Bone marrow (tissue), 2 donors: ENCODE measurements around the gene MCEMP1.
A peak's percentile ranks its signal among the peaks of the same experiment; 100 is the strongest.

Experiments used
- DNase-seq, 2 donors: peaks; one replicate each; lab custom pipeline; 2025; lab: John Stamatoyannopoulos, UW

Gene MCEMP1

GRCh38 chr19:7670790-7671189 lies 6.1 kb upstream of the MCEMP1 start:
- DNase-seq, result no peak

- no peak for DNase-seq
Observed at GRCh38 chr19:7672522-7672921, 4.4 kb upstream of the MCEMP1 start.

DNA sequence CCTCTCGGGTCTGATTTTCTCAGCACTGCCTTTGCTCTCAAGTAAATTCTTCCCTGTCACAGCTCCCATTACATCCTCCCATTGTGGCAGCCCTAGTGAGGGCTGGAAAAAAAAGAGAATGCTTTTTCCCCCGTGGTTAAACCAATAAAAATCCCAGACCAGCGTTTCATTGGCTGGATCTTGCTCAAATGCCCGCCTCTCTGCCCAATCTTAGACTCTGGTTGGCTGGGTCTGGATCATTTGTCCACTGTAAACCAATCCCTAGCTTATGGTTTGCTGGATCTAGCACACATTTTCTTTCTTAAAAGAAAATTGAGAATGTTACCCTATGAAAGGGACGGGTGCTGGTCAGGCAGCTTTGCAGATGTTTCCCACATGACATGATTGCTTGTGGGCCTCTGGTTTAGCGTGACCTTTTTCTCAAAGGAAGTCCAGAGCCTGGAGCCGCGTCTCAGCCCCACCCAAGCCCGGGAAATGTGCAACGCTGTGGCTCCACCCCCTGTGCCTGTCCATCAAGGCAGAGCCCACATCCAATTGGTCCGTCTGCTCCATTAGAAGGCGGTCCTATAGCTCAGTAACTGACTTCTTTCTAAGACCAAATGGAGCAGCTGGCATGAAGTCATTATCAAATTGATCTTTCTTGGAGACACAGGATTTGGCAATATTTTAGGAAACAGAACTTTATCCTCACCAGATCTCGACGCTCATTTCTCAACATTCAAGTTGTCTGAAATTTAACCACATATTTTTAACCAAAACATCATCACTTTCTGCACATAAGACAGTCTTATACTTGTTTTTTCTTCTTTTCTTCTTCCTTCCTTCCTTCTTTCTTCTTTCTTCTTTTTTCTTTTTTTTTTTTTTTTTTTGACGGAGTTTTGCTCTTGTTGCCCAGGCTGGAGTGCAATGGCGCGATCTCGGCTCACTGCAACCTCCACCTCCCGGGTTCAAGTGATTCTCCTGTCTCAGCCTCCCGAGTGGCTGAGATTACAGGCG lies 2.6 kb upstream of the MCEMP1 start:
- peak in 1 of 2 donors; percentile 64 for DNase-seq

DNA sequence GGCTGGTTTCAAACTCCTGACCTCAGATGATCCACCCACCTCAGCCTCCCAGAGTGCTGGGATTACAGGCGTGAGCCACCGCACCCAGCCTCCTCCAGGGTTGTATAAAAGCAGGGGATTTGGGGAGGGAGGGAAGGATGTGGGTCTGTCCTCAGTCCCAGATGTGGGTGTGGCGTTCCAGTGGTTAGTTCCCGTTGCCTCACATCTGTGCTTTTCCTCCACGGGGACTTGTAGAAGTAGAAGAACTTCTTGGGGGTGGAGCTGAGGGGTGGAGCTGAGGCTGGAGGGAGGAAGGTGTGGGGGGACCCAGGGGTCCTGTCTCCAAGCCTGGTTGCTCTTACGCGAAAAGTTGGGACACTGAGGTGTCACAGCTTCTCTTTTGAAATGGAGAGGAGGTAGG lies 514 bp upstream of the MCEMP1 start:
- no peak for DNase-seq

DNA sequence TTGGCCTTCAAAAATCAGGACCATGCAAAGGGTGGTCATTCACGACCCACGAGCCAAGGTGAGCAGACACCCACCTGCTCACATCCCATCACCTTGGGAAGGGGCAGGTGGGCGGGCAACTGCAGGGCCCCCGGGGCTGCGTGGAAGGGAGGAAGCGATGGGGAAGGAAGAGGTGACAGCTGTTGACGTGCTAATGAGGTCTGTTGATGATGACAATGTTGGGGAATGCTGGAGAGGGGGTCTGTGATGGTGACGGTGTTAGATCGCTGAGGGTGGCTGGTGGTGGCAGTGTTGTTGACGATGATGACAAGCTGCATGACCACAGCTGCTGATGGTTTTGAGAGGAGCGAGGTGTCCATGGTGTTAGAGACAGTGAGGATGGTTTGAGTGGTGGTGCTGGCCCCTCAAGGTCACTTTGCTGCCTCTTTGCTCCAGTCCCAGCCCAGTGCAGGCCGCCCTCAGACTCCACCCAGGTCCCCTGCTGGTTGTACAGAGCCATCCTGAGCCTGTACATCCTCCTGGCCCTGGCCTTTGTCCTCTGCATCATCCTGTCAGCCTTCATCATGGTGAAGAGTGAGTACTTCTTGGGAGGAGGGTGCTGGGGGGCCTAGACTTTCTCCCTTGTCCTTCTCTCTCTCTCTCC lies 900 bp downstream of the MCEMP1 start:
- DNase-seq, result no peak

DNA sequence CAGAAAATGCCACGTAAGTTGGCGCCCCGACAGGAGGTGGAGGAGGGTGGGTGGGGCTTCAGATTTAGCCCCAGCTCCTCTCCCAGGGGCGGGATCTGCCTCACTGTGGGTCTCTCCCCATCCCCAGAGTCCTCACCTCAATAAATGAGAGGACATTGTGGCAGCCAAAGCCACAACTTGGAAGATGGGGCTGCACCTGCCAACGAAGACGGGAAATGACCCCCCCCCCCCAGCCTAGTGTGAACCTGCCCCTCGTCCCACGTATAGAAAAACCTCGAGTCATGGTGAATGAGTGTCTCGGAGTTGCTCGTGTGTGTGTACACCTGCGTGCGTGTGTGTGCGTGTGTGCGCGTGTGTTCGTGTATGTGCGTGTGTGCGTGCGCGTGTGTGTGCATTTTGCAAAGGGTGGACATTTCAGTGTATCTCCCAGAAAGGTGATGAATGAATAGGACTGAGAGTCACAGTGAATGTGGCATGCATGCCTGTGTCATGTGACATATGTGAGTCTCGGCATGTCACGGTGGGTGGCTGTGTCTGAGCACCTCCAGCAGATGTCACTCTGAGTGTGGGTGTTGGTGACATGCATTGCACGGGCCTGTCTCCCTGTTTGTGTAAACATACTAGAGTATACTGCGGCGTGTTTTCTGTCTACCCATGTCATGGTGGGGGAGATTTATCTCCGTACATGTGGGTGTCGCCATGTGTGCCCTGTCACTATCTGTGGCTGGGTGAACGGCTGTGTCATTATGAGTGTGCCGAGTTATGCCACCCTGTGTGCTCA lies 2.3 kb downstream of the MCEMP1 start:
- DNase-seq, result peak in 1 of 2 donors; percentile 22

- no peak for DNase-seq
Observed at GRCh38 chr19:7679771-7680605, 3.1 kb downstream of the MCEMP1 start.

- DNase-seq, result peak; percentile 50 to 76
Observed at GRCh38 chr19:7680606-7681339, 3.9 kb downstream of the MCEMP1 start, which contains the start of gene TRAPPC5. TRAPPC5 (plus strand) TSS chr19:7680833; CDS start chr19:7682254, 1,421 bp downstream.

GRCh38 chr19:7681340-7682174 lies 4.7 kb downstream of the MCEMP1 start:
- DNase-seq, result peak; percentile 80 to 83

DNA sequence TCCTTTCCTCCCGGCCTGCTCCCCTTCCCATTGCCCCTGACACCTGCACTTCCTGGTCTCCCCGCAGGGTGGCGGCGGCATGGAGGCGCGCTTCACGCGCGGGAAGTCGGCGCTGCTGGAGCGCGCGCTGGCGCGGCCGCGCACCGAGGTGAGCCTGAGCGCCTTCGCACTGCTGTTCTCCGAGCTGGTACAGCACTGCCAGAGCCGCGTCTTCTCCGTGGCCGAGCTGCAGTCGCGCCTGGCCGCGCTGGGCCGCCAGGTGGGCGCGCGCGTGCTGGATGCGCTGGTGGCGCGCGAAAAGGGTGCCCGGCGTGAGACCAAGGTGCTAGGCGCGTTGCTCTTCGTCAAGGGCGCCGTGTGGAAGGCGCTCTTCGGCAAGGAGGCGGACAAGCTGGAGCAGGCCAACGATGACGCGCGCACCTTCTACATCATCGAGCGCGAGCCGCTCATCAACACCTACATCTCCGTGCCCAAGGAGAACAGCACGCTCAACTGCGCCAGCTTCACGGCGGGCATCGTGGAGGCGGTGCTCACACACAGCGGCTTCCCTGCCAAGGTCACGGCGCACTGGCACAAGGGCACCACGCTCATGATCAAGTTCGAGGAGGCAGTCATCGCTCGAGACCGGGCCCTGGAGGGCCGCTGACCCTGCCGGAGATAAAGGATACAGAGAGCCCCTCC lies 5.4 kb downstream of the MCEMP1 start:
- DNase-seq, result no peak

DNA sequence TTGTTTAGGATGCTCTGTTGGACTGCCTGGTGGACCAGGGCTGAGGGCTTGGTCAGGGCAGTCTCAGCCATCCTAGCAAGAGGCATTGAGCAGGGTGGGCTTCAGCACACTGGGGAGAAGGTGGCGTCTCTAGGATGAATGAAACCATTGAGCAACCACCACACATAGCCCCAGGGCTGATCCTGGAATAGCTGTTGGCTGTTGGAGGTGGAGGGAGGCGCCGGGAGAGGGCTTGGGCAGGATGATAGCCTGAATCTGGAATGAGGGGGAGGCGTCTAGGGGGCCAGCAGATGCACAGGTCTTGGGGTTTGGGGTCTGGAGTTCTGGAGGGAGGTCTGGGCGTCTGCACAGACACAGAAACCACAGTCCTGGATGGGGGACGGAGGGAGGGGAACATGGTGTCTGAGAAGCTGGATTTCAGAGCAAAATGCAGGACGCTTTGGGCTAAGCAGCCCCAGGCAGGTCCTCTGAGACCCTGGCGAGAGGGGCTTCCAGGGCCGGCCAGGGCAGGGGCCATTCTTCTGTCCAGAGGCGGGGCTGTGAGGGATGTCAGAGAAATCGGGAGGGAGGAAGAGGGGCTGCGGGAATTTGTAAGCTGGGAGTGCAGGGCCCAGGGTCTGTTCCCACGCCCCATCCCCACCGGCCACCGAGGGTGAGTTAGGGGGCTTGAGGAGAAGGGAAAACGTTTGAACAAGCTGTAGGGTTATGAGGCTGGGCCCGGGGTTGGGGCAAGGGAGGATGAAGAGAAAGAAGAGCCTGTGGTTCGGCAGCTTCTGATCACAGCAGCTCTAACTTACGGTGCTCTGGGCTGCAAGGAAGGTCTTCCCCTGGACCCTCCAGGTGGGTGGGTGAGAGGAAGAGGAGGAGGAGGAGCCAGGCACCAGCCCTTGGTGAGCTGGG lies 8.9 kb downstream of the MCEMP1 start:
- no peak for DNase-seq

DNA sequence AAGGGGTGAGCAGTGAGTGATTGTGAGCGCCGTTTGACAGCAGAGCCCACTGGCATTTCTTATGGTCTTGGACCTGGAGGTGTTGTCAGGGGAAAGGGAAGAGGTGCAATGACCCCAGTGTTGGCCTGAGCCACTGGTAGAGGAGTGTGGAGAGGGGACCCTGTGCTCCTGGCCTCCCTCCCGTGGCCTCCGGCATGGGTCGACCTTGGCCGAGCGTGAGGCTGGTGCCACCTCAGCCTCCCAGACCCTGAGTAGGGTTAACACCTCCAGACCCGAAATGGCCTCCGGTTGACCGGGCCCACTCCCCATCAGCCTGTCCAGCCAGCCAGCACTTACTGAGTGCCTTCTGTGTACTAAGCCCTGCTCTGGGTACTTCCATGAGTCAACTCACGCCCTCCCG lies 10.3 kb downstream of the MCEMP1 start:
- DNase-seq, result no peak

DNA sequence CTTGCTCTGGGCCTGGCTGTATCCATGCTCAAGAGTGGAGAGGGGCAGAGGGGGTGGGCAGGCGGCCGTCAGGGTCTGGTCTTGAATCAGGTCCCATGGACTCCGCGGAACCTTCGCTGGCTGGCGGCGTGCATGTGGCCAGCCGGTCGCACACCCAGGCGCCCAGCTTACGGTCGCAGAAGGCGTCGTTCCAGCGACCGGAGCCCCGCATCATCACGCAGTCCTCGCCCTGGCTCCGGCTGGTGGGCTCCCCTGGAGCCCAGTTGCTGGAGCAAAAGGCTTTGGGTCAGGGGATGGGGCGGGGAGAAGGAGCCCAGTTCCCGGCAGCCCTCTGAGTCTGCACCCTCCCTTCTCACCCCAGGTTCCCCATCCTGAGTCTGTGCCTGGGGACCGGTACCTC lies 12.3 kb downstream of the MCEMP1 start:
- no peak for DNase-seq

DNA sequence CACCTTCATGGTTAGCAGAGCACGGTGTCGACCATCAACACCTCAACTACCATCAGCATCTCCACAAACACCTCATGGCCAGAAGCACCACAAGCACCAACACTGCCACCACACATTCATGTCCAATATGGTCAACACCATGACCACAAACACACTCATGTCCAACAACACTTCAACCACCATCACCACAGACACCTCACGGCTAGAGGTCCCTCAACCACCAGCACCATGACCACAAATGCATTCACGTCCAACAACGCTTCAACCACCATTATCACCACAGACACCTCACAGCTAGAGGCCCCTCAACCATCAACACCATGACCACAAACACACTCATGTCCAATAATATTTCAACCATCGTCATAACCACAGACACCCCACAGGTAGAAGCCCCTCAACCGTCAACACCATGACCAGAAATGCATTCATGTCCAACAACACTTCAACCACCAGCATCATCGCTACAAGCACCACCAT lies 13.9 kb downstream of the MCEMP1 start:
- no peak for DNase-seq

DNA sequence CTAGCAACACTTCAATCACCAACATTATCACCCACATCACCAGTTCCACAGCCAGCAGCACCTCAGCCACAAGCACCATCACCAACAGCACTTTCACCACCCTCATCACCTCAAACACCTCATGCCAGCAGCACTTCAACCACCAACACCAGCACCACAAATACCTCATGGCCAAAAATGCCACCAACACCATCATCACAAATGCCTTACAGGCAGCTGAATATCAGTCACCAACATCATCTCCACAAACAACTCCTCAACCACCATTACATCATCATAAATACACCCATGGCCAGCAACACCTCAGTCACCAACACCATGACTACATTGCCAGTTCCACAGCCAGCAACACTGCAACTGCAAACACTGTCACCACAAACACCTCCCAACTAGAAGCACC lies 14.6 kb downstream of the MCEMP1 start:
- no peak for DNase-seq

DNA sequence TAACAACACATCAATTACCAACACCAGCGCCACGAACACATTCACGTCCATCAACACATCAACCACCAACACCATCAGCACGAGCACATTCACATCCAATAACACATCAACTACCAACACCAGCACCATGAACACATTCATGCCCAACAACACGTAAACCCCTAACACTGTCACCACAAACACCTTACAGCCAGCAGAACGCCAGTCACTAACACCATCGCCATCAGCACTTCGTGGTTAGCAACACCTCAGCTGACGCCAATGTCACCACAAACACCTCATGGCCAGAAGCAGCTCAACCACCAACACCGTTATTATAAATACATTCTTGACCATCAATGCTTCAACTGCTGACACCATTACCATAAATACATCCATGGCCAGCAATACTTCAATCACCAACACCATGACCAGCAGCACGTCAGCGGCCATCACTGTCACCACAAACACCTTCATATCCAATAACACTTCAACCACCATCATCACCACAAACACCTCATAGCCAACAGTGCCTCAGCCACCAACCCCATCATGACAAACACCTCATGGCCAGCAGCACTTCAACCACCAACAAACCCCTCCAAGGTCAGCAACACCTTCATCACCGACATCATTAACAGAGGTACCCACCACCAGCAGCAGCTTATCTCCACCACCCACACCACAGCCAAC lies 15.7 kb downstream of the MCEMP1 start:
- no peak for DNase-seq

DNA sequence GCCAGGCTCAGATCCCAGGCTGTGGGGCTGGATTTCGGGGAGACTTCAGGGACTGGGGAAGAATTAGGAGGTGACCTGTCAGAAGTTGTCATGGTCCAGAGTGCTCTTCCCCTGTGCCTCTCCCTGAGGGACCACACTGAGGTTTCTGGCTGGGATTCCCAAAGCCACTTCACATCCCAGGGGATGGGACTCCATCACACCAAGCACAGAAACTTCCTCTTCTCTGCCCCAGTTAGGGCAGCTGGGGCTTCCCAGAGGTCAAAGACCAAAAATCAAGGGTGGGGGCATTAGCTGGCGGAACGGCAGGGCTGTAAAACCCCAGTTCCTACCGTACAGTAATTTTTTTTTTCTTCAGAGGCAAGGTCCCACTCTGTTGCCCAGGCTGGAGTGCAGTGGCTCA lies 17.6 kb downstream of the MCEMP1 start:
- no peak for DNase-seq
